CD1c-positive myeloid dendritic cell (primary cell): Measurements from ENCODE around the gene TSSC4.

ENCODE experiments used
- DNase-seq: peaks from one replicate; pipeline ENCODE4 v3.0.0-alpha.2; 2016; ENCODE audit errors: extremely low spot score

TSSC4 gene

DNA sequence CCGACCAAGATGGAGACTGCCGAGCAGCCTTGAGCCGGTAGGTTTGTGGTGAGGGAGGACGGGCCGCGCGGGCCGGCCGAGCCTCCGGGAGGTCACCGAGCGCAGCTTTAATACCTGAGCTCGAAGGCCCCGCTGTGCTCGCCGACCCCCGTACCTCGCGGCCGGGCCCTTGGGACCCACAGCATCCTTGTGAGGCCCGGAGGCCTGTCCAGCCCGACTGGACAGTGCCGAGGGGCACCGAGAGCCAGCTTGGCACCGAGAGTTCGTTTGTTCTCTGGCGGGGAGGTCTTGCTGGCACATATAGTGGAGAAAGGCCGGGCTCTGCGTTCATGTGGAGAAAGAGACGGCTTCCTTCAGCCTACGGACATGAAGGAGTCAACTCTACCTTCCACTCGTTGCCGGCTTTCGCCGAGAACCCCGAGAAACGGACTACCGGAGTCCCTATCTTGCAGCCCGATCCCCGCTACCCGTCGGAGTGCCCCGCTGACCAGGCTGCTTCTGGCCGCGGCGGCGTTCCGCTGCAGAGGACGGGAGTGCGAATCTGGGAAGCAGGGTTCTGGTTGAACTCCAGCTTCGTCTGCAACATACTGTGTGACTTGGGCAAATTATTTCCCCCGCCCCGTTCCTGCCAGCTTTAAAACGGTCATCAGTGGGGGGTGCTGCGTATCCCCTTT lies 349 bp downstream of the TSSC4 start:
- DNase-seq, result no peak

DNA sequence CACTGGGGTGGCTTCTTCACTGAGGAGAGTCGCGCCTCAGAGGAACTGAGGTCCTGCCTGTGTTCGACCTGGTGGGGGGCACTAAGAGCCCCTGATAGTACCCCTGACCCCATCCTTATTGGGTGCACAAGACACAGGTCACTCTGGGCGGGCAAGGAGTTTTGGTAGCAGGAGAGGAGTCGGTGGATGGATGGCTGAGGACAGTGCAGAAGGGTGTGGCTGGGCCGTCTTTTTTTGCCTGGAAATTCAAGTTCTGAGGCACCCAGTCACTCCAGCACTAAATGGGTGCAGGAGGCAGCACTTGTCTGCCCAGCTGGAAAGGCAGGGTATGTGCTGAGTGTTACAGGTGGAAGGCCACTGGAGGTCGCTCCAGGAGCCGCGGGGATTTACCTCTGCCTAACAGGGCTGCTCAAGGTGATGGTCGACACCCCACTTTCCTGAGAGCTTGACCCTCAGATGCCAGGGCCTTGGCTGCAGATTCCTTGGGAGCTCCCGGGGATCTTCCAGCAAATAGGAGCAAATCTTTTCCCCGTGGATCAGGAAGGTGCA lies 960 bp downstream of the TSSC4 start:
- no peak for DNase-seq

DNA sequence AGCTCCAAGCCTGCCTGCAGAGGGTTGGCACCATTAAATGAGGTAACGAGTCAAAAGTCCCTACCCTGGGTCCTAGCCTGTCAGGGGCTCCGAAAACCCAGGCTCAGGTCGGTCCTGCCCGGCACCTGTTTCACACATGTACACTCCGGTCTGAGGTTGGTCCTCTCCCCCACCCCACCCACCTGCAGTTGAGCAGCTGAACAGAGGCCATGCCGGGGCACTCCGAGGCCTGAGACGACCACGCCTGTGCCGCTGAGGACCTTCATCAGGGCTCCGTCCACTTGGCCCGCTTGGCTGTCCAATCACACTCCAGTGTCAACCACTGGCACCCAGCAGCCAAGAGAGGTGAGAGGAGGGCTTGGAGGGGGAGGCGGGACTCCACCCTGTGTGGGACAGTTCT lies 1.6 kb downstream of the TSSC4 start:
- no peak for DNase-seq

DNA sequence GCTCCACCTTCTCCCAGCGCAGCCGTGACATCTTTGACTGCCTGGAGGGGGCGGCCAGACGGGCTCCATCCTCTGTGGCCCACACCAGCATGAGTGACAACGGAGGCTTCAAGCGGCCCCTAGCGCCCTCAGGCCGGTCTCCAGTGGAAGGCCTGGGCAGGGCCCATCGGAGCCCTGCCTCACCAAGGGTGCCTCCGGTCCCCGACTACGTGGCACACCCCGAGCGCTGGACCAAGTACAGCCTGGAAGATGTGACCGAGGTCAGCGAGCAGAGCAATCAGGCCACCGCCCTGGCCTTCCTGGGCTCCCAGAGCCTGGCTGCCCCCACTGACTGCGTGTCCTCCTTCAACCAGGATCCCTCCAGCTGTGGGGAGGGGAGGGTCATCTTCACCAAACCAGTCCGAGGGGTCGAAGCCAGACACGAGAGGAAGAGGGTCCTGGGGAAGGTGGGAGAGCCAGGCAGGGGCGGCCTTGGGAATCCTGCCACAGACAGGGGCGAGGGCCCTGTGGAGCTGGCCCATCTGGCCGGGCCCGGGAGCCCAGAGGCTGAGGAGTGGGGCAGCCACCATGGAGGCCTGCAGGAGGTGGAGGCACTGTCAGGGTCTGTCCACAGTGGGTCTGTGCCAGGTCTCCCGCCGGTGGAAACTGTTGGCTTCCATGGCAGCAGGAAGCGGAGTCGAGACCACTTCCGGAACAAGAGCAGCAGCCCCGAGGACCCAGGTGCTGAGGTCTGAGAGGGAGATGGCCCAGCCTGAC lies 2.5 kb downstream of the TSSC4 start:
- no peak for DNase-seq

DNA sequence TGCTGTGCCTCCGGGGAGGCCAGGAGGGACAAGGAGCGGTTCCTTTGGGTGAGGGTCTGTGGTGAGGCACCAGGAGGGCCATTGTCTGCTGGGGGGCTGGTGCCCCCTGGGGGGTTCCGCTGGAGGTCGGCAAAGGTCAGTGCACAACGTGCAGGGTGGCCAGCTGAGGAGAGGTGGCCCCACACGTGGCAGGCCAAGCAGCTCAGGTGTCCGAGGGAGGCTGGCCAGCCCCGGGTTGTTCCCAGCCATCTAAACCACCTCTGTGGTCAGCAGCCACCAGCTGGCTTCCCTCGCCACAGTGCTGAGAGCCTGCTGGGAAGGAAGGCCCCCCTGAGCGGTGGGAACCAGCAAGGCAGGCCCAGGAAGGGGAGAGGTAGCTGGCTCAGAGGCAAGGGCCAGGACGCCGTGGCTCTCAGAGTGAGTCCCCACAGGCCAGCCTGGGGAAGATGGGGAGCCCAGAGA lies 4.2 kb downstream of the TSSC4 start:
- DNase-seq, result no peak

DNA sequence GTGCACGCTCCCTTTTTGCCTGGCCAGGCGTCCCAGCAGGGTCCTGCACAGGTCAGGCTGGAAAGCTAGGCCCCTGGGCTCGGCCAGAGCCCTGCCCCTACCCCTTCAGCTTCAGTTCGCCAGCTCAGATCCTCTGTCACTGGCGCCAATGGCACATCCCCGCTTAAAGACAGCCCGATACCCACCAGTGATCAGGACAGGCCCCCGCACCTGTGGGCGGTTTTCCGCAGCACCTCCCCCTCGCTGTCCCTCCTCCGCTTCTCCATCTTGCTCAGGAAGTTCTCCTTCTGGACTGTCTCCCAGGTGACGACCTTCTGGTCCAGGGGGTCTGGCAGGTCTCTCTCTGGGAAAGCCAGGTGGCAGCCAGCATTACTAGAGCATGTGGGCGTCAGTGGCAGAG lies 5.9 kb downstream of the TSSC4 start:
- DNase-seq, result no peak

DNA sequence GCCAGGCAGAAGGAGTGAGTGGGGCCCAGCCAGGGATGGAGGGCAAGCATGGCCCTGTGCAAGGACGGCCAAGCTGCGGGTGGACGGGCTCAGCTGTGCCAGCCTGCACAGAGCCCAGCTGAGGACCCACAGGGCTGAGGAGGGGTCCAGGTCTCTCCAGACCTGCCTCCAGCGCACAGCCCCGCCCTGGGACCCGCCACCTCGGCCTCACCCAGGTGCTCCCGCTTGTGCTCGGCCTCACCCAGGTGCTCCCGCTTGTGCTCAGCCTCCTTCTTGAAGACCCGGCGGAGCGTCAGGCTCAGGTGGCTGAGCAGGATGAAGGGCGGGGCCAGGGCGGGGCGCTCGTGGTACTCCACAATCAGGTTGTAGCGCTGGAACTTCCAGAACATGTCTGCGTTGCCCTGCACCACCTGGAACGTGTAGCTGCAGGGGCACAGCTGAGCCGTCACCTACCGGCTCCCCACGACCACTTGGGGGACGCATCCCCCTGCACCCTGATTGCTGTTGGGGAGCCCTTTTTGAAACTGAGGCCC lies 6.4 kb downstream of the TSSC4 start:
- no peak for DNase-seq

DNA sequence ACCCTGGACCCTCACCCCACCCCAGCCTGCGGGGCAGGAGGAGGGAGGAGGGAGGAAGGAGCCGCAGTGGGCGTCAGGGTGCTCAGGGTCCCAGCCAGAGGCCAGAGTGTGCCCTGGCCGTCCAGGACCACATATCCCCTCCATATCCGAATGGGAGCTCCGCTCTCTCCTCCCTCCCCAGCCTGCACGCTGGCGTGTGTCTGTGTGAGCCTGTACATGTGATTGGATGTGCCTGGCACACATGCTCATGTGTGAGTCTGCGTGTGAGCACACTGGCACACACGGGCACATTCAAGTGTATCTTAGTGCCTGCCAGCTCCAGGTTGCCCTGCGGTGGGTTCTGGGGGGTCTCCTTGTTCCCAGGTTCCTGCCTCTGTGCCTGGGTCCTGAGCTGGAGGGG lies 8.1 kb downstream of the TSSC4 start:
- no peak for DNase-seq

DNA sequence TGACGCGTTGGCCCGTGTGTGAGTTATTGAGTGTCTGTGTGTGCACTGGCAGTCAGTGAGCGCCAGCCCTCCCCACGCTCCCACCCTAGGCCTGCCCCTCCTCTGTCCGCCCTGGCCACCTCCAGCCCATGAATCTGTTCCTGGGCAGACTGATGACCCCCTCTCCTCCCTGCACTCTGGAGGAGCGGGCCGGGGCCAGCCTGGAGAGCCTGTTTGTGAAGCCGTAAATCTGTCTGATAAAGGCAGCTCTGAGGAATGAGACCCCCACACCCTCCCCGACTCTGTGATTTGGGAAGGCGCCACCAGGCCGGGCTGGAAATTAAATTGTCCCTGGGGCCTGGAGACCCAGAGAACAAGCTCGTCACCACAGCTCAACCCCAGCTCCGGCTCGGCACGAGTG lies 8.6 kb downstream of the TSSC4 start:
- DNase-seq, result no peak

DNA sequence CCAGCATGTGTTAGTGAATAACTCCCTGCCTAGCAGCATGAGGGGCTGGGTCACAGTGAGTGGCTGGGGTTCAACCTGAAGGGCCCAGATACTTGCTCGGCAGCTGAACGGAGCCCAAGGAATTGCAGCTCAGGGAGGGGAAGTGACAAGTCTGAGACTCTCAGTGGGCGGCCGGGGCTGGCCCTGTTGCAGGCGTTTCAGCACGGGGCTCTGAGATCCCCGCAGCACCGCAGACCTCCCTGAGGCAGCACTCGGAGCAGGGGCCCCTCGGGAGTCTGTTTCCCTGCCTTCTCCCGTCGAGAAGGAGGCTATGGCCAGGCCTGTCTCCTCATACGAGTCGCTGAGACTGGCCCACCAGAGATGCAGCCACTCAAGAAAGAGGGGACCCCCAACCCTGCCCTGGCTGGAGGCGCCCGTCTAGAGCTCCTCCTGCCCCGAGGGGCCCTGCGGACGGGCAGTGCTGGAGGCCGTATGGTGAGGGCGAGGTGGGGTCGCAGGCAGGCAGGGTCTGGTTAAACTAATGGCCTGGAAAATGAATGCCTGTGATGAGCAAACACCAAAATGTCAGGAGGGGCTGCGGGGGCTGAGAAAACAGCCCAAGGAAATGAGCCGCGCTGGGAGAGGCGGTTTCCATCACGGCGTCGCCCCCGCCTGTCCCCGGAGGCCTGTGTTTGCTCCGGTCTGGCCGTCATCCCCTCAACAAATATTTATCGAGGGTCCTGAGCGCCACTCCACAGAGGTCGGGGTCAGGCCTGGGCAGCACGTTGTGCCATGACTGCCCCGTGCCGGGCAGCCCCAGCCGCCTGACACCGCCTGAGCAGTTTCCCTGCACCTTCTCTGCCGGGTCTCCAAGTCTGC lies 9.3 kb downstream of the TSSC4 start:
- no peak for DNase-seq

DNA sequence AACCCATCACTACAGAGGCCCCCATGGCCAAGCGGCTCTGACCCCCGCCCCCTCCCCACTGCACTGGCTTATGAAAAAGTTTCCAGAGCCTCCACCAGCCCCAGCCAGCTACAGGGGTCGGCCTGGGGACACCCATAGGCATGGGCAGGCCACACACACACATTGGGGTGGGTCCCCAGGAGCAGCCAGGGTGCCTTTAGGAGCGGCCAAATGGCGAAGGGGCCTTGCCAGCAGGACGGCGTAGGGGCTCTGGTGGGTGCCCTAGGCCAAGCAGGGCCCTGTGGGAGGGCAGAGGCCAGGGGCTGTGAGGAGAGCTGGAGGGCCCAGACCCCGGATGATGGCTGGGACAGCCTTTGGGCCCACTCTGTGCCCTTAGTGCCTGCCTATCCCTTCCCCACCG lies 10.1 kb downstream of the TSSC4 start:
- no peak for DNase-seq

DNA sequence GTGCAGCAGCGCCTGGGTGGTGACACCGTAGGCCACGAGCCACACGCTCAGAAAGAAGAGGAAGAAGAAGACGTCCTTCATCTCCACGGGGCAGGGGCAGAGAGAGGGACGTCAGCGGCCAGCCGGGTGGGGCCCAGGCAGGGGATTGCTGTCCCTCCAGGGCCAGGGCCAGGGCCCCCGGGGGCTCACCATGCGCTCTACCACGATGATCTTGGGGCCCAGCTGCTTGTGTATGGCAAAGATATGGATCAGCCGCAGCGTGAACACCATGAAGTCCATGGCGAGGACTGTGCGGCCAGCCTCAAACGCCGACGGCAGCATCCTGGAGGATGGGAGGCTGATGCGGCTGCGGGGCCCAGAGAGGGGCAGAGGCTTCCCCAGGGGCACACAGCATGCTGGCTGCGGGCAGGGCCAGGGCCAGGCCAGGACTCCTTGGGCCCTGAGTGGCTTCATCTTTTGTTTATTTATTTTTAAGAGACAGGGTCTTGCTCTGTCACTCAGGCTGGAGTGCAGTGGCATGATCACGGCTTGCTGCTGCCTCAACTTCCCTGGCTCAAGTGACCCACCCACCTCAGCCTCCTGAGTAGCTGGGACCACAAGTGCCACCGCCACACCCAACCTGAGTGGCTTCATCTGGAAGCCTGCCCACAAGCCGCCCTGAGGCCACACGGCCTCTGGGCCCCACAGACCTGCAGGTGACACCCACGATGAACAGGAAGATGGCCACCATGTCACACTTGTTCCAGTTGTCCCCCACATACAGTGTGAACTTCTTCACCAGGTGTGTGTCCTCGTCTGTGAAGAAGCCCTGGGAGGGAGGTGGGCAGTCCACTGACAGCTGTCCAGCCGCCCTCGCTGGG lies 11.1 kb downstream of the TSSC4 start:
- DNase-seq, result no peak

DNA sequence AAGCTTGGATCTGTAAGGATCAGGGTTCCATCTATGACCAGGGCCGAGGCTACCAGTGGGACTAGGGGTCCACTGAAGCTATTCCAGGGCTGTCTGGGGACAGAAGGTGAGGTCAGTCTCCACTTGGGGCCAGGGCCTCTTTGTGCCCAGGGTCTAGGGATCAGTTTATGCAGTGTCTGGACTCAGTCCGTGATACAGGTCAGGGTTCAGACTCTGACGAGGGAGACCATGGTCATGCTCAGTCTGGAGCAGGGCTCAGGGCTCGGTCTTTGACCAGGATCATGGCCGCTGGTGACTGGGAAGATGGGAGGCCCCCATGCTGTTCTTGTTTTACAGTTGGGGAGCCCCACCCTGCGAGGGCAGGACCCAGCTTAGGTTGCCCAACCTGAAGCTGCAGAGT lies 11.8 kb downstream of the TSSC4 start:
- DNase-seq, result no peak

DNA sequence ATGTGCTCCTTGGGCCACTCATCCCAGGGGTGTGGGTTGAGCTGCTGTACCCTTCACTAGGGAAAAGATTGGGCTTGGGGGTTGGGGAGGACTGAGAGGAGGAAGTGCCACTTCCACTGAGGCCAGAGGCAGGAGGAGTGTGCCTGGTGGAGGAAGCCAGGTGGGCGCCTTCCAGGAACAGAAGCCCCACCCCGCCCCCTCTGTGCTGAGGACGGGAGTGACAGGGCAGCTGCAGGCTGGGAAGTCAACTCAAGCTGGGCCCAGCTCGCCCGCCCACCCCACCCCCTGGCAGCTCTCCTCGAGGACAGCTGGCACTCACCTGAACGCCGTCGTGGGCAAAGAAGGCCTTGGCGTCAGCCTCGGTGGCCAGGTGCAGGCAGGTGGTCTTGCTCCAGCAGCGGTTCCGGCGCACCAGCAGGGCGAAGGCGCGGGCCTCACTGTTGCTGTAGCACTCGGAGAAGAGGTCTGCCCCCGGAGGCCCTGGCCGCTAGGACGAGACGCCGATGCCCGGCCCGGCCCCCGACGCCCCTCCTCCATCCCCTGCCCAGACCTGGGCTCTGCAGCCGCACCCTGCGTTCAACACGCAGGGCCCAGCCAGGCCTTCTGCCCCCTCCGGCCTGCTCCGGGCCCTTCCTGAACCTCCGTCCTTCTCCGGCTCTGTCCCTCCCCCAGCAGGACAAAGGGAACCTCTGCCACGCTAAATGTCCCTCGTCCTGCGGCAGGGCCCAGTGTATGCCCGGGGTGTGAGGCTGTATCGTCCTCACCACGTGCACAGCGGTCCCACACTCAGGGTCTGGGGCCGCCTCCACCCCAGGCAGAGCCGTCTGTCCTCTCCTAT lies 13.4 kb downstream of the TSSC4 start:
- DNase-seq, result no peak

DNA sequence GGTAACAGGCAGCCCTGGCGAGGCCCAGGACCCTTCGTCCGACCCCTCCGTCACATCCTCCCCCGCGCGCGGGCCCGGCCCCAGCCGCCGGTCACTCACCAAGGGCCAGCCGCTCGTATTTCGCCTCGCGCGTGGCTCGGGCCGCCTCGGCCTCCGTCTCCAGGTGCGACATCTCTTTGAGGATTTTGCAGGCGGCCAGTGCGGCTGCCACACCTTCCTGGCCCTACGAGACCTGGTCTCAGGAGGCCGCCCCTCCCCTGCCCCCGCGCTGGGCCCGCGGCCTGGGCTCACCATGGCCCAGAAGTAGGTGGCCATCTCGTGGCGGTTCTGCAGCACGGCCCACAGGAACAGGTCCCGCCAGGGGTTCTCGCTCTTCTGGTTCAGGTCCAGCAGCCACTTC lies 14.1 kb downstream of the TSSC4 start:
- DNase-seq, result no peak

DNA sequence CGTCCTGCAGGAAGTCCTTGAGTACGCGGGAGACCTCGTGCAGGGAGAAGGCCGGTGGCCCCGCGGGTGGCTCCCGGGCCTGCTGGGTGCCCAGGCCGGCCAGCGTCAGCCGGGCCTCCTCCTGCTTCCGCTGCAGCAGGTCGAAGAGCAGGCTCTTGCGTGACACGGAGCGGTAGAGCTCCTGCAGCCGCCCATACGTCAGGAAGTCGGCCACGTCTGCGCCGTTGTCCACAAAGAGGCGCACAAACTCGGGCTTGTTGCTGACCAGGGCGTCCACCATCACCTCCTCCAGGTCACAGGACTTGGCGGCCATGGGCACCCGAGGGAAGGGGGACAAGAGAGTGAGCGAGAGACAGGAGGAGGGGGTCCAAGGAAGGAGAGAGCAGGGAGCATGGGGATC lies 14.6 kb downstream of the TSSC4 start:
- no peak for DNase-seq

DNA sequence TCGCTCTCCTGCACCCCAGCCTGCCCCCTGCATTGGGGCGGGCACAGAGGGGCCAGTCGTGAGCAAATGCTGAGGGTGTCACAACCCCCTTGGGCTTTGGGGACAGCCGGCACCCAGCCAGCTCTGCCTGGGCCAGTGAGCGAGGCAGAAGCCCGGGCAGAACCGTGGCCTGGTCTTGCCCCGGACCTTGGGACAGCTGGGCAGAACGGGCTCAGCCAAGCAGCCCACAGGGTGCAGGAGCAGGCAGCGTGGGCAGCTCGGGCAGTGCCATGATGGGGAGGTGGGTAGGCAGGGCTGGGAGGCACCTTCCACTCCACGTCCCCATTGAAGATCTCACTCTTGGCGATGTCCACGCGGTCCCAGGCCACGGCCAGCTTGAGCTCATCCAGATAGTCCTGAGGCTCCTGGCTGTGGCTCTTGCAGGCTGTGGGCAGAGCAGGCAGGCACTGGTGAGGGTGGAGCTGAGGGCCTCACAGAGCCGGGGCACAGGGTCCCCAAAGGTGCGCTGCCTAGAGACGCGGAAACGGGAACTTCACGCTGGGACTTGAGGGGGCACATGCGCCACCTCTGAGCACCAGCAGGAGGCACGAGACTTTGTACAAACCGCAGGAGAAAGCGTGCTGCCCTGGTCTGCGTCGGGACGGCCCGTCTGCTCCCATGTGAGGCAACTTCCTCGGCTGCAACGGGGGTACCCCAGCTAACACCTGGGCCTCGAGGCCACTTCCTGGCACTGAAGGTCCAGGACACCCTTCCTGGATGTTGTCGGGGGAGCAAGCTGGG lies 15.2 kb downstream of the TSSC4 start:
- DNase-seq, result no peak

DNA sequence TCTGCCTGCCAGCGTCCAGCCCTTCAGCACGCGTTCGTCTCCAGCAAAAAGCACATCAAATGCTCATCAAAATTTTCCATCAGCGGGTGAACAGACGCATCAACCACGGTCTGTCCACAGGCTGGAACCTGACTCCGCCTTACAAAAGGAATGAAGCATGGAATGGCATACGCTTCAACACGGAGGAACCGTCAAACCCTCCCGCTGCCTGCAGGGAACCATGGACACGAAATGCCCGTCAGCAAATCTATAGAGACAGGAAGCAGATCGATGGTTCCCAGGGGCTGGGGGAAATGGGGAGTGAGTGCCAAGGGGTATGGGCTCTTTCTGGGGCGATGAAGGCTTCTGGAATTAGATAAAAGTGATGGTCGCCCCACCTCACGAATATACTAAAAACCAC lies 16.2 kb downstream of the TSSC4 start:
- DNase-seq, result no peak
